ENCODE measurements around the gene PIN1.
"Not testable (repeated sequence)": the region's sequence is repeated elsewhere in the genome, so short reads cannot be mapped to it uniquely, and the experiment has no call there.

The PIN1 gene

GRCh38 chr19:9834726-9835506, at the start of gene PIN1:
Gene PIN1 (plus strand): TSS chr19:9835318. CDS start chr19:9835345, 27 bp downstream.
- DNase-seq, result peak; percentile 100

- DNase-seq, result peak; percentile 93 to 99 (median 98)
Observed at GRCh38 chr19:9785367-9786331, 49.5 kb upstream of the PIN1 start.

GRCh38 chr19:9786342-9786741, 48.8 kb upstream of the PIN1 start:
- DNase-seq, result no peak

- no peak for DNase-seq
Observed at GRCh38 chr19:9786819-9787218, 48.3 kb upstream of the PIN1 start.

GRCh38 chr19:9788604-9789003, 46.5 kb upstream of the PIN1 start:
- not testable (repeated sequence) for DNase-seq

GRCh38 chr19:9789066-9789465, 46.1 kb upstream of the PIN1 start:
- no peak for DNase-seq

GRCh38 chr19:9789579-9789978, 45.5 kb upstream of the PIN1 start:
- DNase-seq, result not testable (repeated sequence)

- not testable (repeated sequence) for DNase-seq
Observed at GRCh38 chr19:9791073-9791367, 44.1 kb upstream of the PIN1 start.

- peak; percentile 89 to 98 (median 97) for DNase-seq
Observed at GRCh38 chr19:9791552-9792205, 43.4 kb upstream of the PIN1 start.

GRCh38 chr19:9792206-9793070, 42.7 kb upstream of the PIN1 start:
- DNase-seq, result peak; percentile 90 to 99 (median 97)

- peak; percentile 37 to 74 (median 64) for DNase-seq
Observed at GRCh38 chr19:9793071-9793591, 42.0 kb upstream of the PIN1 start.

- peak; percentile 88 to 92 (median 91) for DNase-seq
Observed at GRCh38 chr19:9796113-9796773, 38.9 kb upstream of the PIN1 start.

- DNase-seq, result no peak
Observed at GRCh38 chr19:9797871-9798270, 37.2 kb upstream of the PIN1 start.

- DNase-seq, result no peak
Observed at GRCh38 chr19:9799162-9799561, 36.0 kb upstream of the PIN1 start.

- DNase-seq, result no peak
Observed at GRCh38 chr19:9801976-9802375, 33.1 kb upstream of the PIN1 start.

GRCh38 chr19:9806803-9807202, 28.3 kb upstream of the PIN1 start:
- no peak for DNase-seq

GRCh38 chr19:9808855-9809824, 26.0 kb upstream of the PIN1 start:
- no peak for DNase-seq

GRCh38 chr19:9811139-9811538, 24.0 kb upstream of the PIN1 start:
- DNase-seq, result no peak

GRCh38 chr19:9818175-9818733, 16.9 kb upstream of the PIN1 start:
- no peak for DNase-seq

Data from suppressor macrophage treated with lipopolysaccharide for 1 hour (primary cell).